ENCODE data around the gene MPPED2.

MPPED2 gene

DNA sequence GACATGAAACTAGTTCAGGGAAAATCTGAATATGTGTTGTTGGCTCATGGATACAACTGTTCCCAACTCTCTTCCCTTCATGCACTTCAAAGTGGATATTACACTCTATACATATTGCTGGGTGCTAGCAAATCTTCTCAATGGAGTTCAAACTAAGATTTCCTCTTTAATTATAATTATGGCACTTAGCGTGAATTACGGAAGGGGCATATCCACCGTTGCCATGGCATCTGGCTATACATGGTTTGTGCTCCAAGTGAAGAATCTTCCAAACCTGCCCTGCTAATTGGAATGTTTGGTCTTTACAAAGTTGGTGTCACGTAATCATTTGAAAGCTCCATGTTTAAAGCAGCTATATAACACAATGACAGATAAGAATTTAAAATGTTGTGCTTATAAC, 5.6 kb downstream of the MPPED2 start:
- no peak overlapping the region for H3K4me3 ChIP-seq (replicated peaks; ENCODE audit: low read depth, low read length)
- TF ChIP-seq, protein P1, sequence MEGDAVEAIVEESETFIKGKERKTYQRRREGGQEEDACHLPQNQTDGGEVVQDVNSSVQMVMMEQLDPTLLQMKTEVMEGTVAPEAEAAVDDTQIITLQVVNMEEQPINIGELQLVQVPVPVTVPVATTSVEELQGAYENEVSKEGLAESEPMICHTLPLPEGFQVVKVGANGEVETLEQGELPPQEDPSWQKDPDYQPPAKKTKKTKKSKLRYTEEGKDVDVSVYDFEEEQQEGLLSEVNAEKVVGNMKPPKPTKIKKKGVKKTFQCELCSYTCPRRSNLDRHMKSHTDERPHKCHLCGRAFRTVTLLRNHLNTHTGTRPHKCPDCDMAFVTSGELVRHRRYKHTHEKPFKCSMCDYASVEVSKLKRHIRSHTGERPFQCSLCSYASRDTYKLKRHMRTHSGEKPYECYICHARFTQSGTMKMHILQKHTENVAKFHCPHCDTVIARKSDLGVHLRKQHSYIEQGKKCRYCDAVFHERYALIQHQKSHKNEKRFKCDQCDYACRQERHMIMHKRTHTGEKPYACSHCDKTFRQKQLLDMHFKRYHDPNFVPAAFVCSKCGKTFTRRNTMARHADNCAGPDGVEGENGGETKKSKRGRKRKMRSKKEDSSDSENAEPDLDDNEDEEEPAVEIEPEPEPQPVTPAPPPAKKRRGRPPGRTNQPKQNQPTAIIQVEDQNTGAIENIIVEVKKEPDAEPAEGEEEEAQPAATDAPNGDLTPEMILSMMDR (IDR thresholded peaks at IDR 0.05; ENCODE audit: low read length, missing control alignments): no peak
- DNase-seq (ENCODE audit: low read depth): no peak

- TF ChIP-seq, protein P1 (IDR thresholded peaks at IDR 0.05; ENCODE audit: low read length, missing control alignments): no peak
Measured at GRCh38 chr11:30579415-30580175, 6.6 kb downstream of the MPPED2 start.

DNA sequence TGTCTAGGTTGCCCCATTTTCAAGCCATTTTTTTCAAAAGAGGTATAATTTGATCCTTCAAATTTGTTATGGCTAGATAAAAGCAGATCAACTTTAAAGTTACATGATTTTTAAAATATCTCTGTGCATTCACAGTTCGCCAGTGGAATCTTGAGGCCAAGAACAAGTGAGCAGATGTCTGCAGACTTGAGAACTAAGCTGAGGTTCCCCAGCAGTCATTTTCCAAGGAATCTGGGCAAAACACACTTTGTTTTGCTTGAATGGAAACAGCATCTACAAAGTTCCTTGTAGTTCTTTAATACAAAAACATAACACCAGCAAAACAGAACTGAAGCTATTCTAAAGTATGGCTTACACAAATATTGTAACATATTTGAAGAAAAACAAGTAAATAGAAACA, 7.7 kb downstream of the MPPED2 start:
- H3K4me3 ChIP-seq (replicated peaks; ENCODE audit: low read depth, low read length): no peak overlapping the region
- TF ChIP-seq, protein P1 (IDR thresholded peaks at IDR 0.05; ENCODE audit: low read length, missing control alignments): no peak
- no peak for DNase-seq (ENCODE audit: low read depth)

More at GRCh38 chr11:30579415-30580175, 6.6 kb downstream of the MPPED2 start:
- DNase-seq (ENCODE audit: low read depth): no peak
- no peak overlapping the region for H3K4me3 ChIP-seq (replicated peaks; ENCODE audit: low read depth, low read length)

GRCh38 chr11:30573951-30574350, 12.2 kb downstream of the MPPED2 start:
- TF ChIP-seq, protein P1 (IDR thresholded peaks at IDR 0.05; ENCODE audit: low read length, missing control alignments): no peak
- H3K4me3 ChIP-seq (replicated peaks; ENCODE audit: low read depth, low read length): no peak overlapping the region
- no peak for DNase-seq (ENCODE audit: low read depth)

- H3K4me3 ChIP-seq (replicated peaks; ENCODE audit: low read depth, low read length): no peak overlapping the region
- TF ChIP-seq, protein P1 (IDR thresholded peaks at IDR 0.05; ENCODE audit: low read length, missing control alignments): no peak
- no peak for DNase-seq (ENCODE audit: low read depth)
Measured at GRCh38 chr11:30568931-30569330, 17.2 kb downstream of the MPPED2 start.

DNA sequence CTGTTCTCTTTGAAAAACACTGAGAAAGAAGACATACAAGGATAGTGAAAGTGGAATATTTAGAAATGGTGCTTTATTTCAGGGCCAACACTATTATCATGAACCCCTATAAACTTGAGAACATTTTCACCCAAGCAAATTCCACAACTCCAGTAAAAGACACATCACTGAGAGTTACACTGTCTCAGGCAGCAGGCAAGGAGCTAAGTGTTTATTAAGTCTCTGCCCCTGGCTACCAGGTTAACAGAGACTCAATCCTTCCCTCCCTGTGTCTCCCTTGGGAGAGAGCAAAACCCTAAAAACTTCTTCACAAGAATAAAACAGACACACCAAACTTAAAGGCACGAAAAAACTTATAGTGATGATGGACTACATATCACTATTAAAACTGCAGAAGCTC, 18.5 kb downstream of the MPPED2 start:
- TF ChIP-seq, protein P1 (IDR thresholded peaks at IDR 0.05; ENCODE audit: low read length, missing control alignments): no peak
- H3K4me3 ChIP-seq (replicated peaks; ENCODE audit: low read depth, low read length): no peak overlapping the region
- no peak for DNase-seq (ENCODE audit: low read depth)

- DNase-seq (ENCODE audit: low read depth): no peak
- TF ChIP-seq, protein P1 (IDR thresholded peaks at IDR 0.05; ENCODE audit: low read length, missing control alignments): no peak
Measured at GRCh38 chr11:30567120-30567519, 19.0 kb downstream of the MPPED2 start.

More at GRCh38 chr11:30567120-30567519, 19.0 kb downstream of the MPPED2 start:
- H3K4me3 ChIP-seq (replicated peaks; ENCODE audit: low read depth, low read length): no peak overlapping the region

Data from fibroblast of pulmonary artery (primary cell).